DMS114 treated with DMSO at 0.1 percent for 48 hours (cell line): ENCODE results near the gene BCAS3.
"Not testable (repeated sequence)": the region's sequence is repeated elsewhere in the genome, so short reads cannot be mapped to it uniquely, and the experiment has no call there.

ENCODE experiments used
- DNase-seq: peaks from one replicate; lab custom pipeline; 2025; ENCODE audit not compliant: unreplicated experiment; lab: John Stamatoyannopoulos, UW

Gene BCAS3

DNA sequence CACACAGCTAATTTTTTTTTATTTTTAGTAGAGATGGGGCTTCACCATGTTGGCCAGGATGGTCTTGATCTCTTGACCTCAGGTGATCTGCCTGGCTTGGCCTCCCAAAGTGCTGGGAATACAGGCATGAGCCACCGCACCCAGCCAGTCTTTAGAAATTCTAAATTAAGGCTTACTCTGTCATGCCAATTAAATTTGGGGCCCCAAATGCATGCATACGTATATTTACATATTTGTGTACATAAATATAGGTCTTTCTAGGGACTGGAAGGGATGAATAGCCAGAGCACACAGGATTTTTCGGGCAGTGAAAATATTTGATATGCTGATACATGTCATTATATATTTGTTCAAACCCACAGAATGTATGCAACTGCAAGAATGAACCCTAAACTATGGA, 105.1 kb downstream of the BCAS3 start:
- DNase-seq = no peak

GRCh38 chr17:60790205-60790604, 112.6 kb downstream of the BCAS3 start:
- no peak for DNase-seq

- DNase-seq = no peak
Observed at GRCh38 chr17:60792250-60792898, 114.7 kb downstream of the BCAS3 start.

GRCh38 chr17:60798576-60798975, 120.9 kb downstream of the BCAS3 start:
- peak; percentile 43 for DNase-seq

DNA sequence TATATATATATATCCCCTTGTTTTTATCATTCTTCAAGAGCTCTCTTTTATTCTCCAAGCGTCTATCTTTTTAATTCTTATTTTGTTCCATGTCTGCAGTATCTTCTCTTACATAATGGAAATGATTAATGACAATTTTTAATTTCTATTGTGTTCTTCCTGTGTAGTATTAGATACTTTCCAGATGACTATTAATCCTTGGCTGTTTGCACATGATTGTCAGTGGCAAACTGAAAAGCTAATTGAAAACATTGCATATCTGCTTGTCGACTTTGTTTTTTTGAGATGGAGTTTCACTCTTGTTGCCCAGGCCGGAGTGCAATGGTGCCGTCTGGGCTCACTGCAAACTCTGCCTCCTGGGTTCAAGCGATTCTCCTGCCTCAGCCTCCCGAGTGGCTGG, 124.7 kb downstream of the BCAS3 start:
- no peak for DNase-seq

GRCh38 chr17:60803059-60803458, 125.4 kb downstream of the BCAS3 start:
- DNase-seq = no peak

DNA sequence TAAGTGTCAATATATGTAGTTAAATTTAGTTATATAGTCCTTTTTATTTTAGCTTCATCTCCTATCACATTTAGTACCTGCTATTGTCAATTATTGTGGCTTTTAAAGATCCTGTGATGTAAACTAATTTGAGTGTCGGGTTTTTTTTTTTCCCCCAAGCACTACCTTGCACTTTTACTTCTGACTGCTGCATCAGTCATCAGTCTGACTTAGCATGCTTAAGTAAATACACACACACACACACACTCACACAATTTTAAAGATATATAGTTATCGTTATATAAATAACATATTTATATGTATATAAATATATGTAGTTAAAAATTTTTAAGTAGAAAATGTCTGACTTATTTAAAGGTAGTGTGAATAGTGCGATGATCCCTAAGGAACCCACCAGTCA, 127.2 kb downstream of the BCAS3 start:
- no peak for DNase-seq

- DNase-seq = no peak
Observed at GRCh38 chr17:60809421-60809820, 131.8 kb downstream of the BCAS3 start.

DNA sequence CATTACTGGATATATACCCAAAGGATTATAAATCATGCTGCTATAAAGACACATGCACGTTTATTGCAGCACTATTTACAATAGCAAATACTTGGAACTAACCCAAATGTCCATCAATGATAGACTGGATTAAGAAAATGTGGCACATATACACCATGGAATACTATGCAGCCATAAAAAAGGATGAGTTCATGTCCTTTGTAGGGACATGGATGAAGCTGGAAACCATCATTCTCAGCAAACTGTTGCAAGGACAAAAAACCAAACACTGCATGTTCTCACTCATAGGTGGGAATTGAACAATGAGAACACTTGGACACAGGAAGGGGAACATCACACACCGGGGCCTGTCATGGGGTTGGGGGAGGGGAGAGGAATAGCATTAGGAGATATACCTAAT, 137.3 kb downstream of the BCAS3 start:
- DNase-seq = not testable (repeated sequence)

GRCh38 chr17:60817192-60817591, 139.5 kb downstream of the BCAS3 start:
- DNase-seq = no peak

DNA sequence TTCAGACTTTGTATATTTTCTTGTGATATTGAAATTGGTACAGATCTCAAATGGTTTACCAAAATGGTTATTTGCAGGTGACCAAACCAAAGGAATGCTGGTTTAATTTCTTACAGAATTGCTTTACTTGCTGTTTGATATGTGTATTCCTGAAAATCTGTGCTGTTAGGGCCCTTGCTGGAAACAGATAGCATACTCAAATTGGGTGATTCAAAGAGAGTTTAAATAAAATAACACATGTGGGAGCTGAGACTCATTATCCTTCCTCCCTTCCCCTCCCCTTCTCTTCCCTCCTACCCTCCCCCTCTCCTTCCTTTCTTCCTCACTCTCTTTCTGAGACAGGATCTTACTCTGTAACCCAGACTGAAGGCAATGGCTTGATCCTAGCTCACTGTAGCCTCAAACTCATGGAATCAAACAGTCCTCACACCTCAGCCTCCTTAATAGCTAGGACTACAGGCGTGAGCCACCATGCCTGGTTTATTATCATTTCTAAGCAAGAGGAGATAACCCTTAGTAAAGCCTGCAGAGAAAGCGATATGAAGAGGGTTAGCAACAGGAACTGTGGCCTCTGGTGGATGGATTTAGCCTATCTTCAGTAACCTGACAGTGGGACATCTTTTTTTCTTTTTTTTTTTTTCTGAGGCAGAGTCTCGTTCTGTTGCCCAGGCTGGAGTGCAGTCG, 141.9 kb downstream of the BCAS3 start:
- no peak for DNase-seq

DNA sequence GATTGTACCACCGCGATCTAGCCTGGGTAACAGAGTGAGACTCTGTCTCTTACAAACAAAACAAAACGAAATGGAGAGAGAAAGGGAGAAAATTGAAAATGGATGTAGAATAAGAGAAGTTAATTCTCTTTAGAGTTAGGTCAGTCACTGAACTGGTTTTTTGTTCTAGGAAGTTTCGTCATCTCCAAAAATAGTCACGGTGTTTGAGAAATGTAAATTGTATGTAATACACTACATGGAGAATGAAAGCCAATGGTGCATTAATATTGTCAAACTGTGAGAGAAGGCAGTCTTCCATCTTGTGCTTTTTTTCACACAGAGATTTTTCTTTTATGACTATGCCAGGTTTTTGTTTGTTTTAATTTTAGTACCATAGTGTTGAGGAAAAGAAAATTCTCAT, 145.9 kb downstream of the BCAS3 start:
- DNase-seq = no peak

- DNase-seq = no peak
Observed at GRCh38 chr17:60825351-60825750, 147.7 kb downstream of the BCAS3 start.

GRCh38 chr17:60827943-60828342, 150.3 kb downstream of the BCAS3 start:
- DNase-seq = no peak

DNA sequence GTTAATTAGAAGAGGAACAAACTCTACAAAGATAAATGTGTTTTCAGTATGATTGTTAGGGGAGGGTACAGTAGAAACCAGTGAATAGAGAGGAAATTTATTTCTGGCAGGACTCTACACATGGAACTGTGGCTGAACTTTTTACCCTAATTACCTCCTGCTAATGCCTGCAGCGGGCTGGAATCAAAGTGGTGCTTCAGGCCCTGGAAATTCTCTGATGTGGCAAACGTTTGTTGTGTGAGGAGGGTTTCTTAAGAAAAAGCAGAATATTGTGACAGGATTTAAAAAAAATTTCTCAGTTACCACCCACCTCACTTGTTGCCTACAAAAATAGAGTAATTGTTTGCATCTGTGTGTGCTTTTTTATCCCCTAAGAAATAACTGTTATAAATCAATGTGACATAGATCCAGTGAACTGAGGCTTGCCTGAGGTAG, 154.5 kb downstream of the BCAS3 start:
- peak; percentile 79 for DNase-seq

GRCh38 chr17:60832631-60833030, 155.0 kb downstream of the BCAS3 start:
- DNase-seq = no peak

DNA sequence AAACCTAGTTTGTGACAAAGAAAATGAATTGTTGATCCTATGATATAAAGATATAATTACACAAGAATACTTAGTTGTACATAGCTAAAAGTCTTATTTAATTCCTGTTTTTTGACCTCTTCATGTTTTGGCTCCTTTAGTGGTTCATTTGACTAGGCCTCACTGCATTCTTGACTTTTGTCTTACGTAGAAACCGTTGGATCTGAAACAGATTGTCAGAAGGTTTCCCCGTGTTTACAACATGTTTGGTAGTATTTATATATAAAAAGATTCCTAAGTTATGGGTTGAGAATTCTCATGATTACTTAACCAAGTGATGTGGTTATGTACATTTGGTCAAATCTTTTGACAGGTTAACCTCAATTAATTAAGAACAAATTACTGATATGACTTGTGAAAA, 162.8 kb downstream of the BCAS3 start:
- peak; percentile 64 for DNase-seq

DNA sequence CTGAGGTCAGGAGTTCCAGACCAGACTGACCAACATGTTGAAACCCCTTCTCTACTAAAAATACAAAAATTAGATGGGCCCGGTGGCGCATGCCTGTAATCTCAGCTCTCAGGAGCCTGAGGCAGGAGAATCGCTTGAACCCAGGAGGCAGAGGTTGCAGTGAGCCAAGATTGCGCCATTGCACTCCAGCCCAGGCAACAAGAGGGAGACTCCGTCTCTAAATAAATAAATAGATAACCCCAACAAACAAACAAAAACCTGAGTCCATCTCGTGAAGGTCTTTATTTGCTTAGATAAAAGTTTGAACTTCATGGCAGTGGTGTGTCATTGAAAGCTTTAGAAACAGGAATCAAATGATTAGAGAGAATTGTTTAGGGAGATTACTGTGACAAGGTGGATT, 167.4 kb downstream of the BCAS3 start:
- no peak for DNase-seq

- no peak for DNase-seq
Observed at GRCh38 chr17:60846175-60846574, 168.5 kb downstream of the BCAS3 start.

DNA sequence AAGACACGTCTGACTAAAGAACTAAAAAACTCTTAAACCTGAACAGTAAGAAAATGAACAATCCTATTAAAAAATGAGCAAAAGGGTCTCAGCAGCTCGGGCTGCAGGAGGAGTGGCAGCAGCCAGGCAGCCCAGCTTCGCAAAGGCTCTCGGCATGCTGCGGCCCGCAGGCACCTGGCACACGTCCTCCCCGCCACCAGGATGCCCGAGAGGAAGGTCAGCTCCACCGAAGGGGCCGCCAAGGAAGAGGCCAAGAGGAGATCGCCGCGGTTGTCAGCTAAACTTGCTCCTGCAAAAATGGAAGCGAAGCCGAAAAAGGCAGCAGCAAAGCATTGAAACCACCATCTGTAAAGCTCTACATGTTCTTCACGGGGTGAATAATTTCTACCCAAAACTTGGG, 173.5 kb downstream of the BCAS3 start:
- no peak for DNase-seq

GRCh38 chr17:60857556-60858080, 180.0 kb downstream of the BCAS3 start:
- DNase-seq = no peak

DNA sequence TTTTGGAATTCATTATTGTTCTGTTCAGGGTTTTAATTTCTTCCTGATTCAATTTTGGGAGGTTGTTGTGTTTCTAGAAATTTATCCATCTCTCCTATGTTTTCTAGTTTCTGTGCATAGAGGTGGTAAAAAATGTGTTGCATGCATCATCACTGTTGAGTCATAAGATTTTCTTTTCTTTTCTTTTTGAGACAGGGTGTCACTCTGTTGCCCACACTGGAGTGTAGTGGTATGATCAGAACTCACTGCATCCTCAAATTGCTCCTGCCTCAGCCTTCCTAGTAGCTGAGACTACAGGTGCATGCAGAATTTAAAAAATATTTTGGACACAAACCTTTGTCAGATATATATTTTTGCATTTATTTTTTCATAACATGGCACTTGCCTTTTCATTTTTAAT, 184.8 kb downstream of the BCAS3 start:
- DNase-seq = no peak
